Measurements from ENCODE around the gene ABLIM2. TPM values are rescaled to one million over a fixed set of nuclear protein-coding genes. Genes with fewer than 3 reads are reported as not detected.

The ABLIM2 gene
- total and polyA plus RNA-seq, 2 of the 13 experiments (the other 11 are each of a cell fraction or from before 2014, with no cell fraction given), result 0.20 to 0.37 TPM

- TF ChIP-seq ZNF367 (CRISPR knock-in tag; IDR thresholded peaks at IDR 0.05; ENCODE audit: borderline replicate concordance) (no peak), JDP2 (CRISPR knock-in tag; IDR thresholded peaks at IDR 0.05; ENCODE audit: borderline replicate concordance) (no peak), ZNF777 (CRISPR knock-in tag; IDR thresholded peaks at IDR 0.05) (no peak)
Measured at GRCh38 chr4:8025668-8026067, 132.9 kb downstream of the ABLIM2 start (continued).

- POLR2A ChIA-PET, result no interaction called here
- DNase-seq (ENCODE audit: low spot score) (no peak), ATAC-seq (no peak), FAIRE-seq (no peak)
- CTCF ChIA-PET (ENCODE audit: low intra/inter-chr PET ratio, low total read pairs), result no interaction called here
- H4K20me1 ChIP-seq (ENCODE audit: insufficient read depth, low read length), result no peaks in the 10 kb centered on the region
- H3K4me2 ChIP-seq (ENCODE audit: low read depth, low read length), result no peak overlapping the region
- H3K4me3 ChIP-seq (replicated peaks in 1 of 3; ENCODE audit: insufficient read depth in 1 of 3, low read depth in 2 of 3, low read length in 3 of 3), result no peak overlapping the region
- no peaks in the 10 kb centered on the region for H3K36me3 ChIP-seq (replicated peaks in 1 of 2; ENCODE audit: control insufficient read depth in 1 of 2, insufficient read depth in 2 of 2, low read length in 2 of 2)
- H3K27ac ChIP-seq (ENCODE audit: extremely low read length, insufficient read depth, low read length), result no peak overlapping the region
- TF ChIP-seq ZNF746 (CRISPR knock-in tag; IDR thresholded peaks at IDR 0.05) (no peak), ZBTB37 (CRISPR knock-in tag; IDR thresholded peaks at IDR 0.05) (no peak), ARID3A (IDR thresholded peaks at IDR 0.05; ENCODE audit: low read depth, low read length) (no peak), ZBTB4 (CRISPR knock-in tag; IDR thresholded peaks at IDR 0.05; ENCODE audit: borderline replicate concordance) (no peak), ETV6 (CRISPR knock-in tag; conservative IDR thresholded peaks at IDR 0.05) (no peak), ATF2 (CRISPR knock-in tag; IDR thresholded peaks at IDR 0.05) (no peak), AGO1 (IDR thresholded peaks at IDR 0.05; ENCODE audit: low read depth, low read length, poor library complexity, severe bottlenecking) (no peak), KLF12 (CRISPR knock-in tag; IDR thresholded peaks at IDR 0.05; ENCODE audit: borderline replicate concordance) (no peak), THYN1 (CRISPR knock-in tag; IDR thresholded peaks at IDR 0.05; ENCODE audit: borderline replicate concordance, low read depth) (no peak), HES4 (CRISPR knock-in tag; IDR thresholded peaks at IDR 0.05; ENCODE audit: borderline replicate concordance) (no peak), KDM1A (CRISPR knock-in tag; IDR thresholded peaks at IDR 0.05) (no peak), JDP2 (CRISPR knock-in tag; IDR thresholded peaks at IDR 0.05; ENCODE audit: borderline replicate concordance) (no peak)
- H3K27me3 ChIP-seq (ENCODE audit: control insufficient read depth in 1 of 2, insufficient read depth in 2 of 2, low read length in 2 of 2), result peaks cover 3 to 78% of the 10 kb centered on the region in 2 experiments; a peak in 4 of 5 replicates
- in situ Hi-C loops (cut with HindIII; ENCODE audit: extremely low pct_ligation_motif_present, low pct_unique_long_range_greater_than_20kb), result no loop called here
- intact Hi-C loops (cut with micrococcal nuclease; ENCODE audit: unreplicated experiment), result no loop called here
- H3K79me2 ChIP-seq (ENCODE audit: insufficient read depth, low read length), result no peaks in the 10 kb centered on the region
- no peak overlapping the region for H3K9ac ChIP-seq (ENCODE audit: insufficient read depth, low read depth, low read length)
- no TSS peak for BruUV-seq (replicated peaks)
- 81% methylated on average over 3 of the region's 25 CpGs for WGBS (ENCODE audit: low lambda C conversion rate)
- no peak overlapping the region for H2AFZ ChIP-seq (ENCODE audit: low read length)
- no peaks in the 10 kb centered on the region for H3K9me3 ChIP-seq (ENCODE audit: low read length)
- H3K4me1 ChIP-seq (ENCODE audit: insufficient read depth, low read length), result peaks cover 9% of the 10 kb centered on the region
Measured at GRCh38 chr4:8024073-8024786, 134.4 kb downstream of the ABLIM2 start.

Measured in HepG2 (cell line).